ENCODE results near the gene TMEM59L.
A peak's percentile ranks its signal among the peaks of the same experiment; 100 is the strongest.

The TMEM59L gene

GRCh38 chr19:18612772-18613588, at the start of gene TMEM59L:
TMEM59L (plus strand) TSS chr19:18612870; CDS start chr19:18612959, 89 bp downstream.
- Mint-ChIP-seq H3K27me3 (peaks cover 84 to 94% of the 10 kb centered on the region in 2 donors), H3K4me3 (peak within 1 kb of the TSS; percentile 78 to 82), H3K4me1 (peaks cover 19 to 30% of the 10 kb centered on the region in 2 donors), H3K27ac (peak within 1 kb of the TSS; percentile 72), H3K36me3 (no peaks in the 10 kb centered on the region), H3K9me3 (no peaks in the 10 kb centered on the region)
- no peak for DNase-seq
- peak; percentile 36 to 49 for ATAC-seq (replicated peaks)

- Mint-ChIP-seq H3K4me3 (no peak overlapping the region), H3K27me3 (no peaks in the 10 kb centered on the region), H3K27ac (no peak overlapping the region), H3K9me3 (no peaks in the 10 kb centered on the region), H3K4me1 (peaks cover 3 to 7% of the 10 kb centered on the region in 2 donors), H3K36me3 (peaks cover 59 to 61% of the 10 kb centered on the region in 2 donors)
- no peak for DNase-seq
- ATAC-seq (replicated peaks) = no peak
Observed at GRCh38 chr19:18566953-18567352, 45.7 kb upstream of the TMEM59L start.

- Mint-ChIP-seq H3K27ac (no peak overlapping the region), H3K4me1 (peaks cover 11 to 19% of the 10 kb centered on the region in 2 donors), H3K4me3 (no peak overlapping the region), H3K36me3 (peaks cover 65 to 68% of the 10 kb centered on the region in 2 donors), H3K9me3 (no peaks in the 10 kb centered on the region), H3K27me3 (no peaks in the 10 kb centered on the region)
- DNase-seq = no peak
- ATAC-seq (replicated peaks) = no peak
Observed at GRCh38 chr19:18568367-18568766, 44.3 kb upstream of the TMEM59L start.

GRCh38 chr19:18571564-18572344, 40.9 kb upstream of the TMEM59L start, which contains the start of gene UBA52:
UBA52 (plus strand) TSS chr19:18571857; CDS start chr19:18573301, 1,444 bp downstream.
- no peaks in the 10 kb centered on the region for H3K9me3 Mint-ChIP-seq
- ATAC-seq (replicated peaks) = peak; percentile 96
- peaks cover 60 to 69% of the 10 kb centered on the region in 2 donors for H3K36me3 Mint-ChIP-seq
- H3K27ac Mint-ChIP-seq = peak within 1 kb of the TSS; percentile 99
- peak within 1 kb of the TSS; percentile 93 to 95 for H3K4me3 Mint-ChIP-seq
- peak; percentile 99 for DNase-seq
- H3K4me1 Mint-ChIP-seq = peaks cover 22 to 36% of the 10 kb centered on the region in 2 donors
- no peaks in the 10 kb centered on the region for H3K27me3 Mint-ChIP-seq

GRCh38 chr19:18574691-18575291, 37.9 kb upstream of the TMEM59L start:
- no peak overlapping the region for H3K27ac Mint-ChIP-seq
- DNase-seq = no peak
- no peaks in the 10 kb centered on the region for H3K9me3 Mint-ChIP-seq
- no peak for ATAC-seq (replicated peaks)
- H3K27me3 Mint-ChIP-seq = no peaks in the 10 kb centered on the region
- peaks cover 22 to 36% of the 10 kb centered on the region in 2 donors for H3K4me1 Mint-ChIP-seq
- H3K4me3 Mint-ChIP-seq = no peak overlapping the region
- H3K36me3 Mint-ChIP-seq = peaks cover 43 to 61% of the 10 kb centered on the region in 2 donors

GRCh38 chr19:18576383-18576782, 36.3 kb upstream of the TMEM59L start:
- no peak for DNase-seq
- Mint-ChIP-seq H3K27ac (peak overlapping the region; percentile 4), H3K27me3 (no peaks in the 10 kb centered on the region), H3K9me3 (no peaks in the 10 kb centered on the region), H3K36me3 (peaks cover 40 to 59% of the 10 kb centered on the region in 2 donors), H3K4me3 (no peak overlapping the region), H3K4me1 (peaks cover 20 to 33% of the 10 kb centered on the region in 2 donors)
- ATAC-seq (replicated peaks) = no peak

- no peak overlapping the region for H3K4me3 Mint-ChIP-seq
Observed at GRCh38 chr19:18577365-18577914, 35.2 kb upstream of the TMEM59L start.

GRCh38 chr19:18580311-18580710, 32.4 kb upstream of the TMEM59L start:
- H3K27me3 Mint-ChIP-seq = no peaks in the 10 kb centered on the region
- no peak overlapping the region for H3K27ac Mint-ChIP-seq
- H3K4me1 Mint-ChIP-seq = peaks cover 1 to 2% of the 10 kb centered on the region in 2 donors
- ATAC-seq (replicated peaks) (no peak), DNase-seq (no peak)
- H3K36me3 Mint-ChIP-seq = peaks cover 11 to 23% of the 10 kb centered on the region in 2 donors
- H3K4me3 Mint-ChIP-seq = no peak overlapping the region
- H3K9me3 Mint-ChIP-seq = no peaks in the 10 kb centered on the region

More at GRCh38 chr19:18577365-18577914, 35.2 kb upstream of the TMEM59L start:
- DNase-seq (no peak), ATAC-seq (replicated peaks) (no peak)
- peak overlapping the region; percentile 51 for H3K27ac Mint-ChIP-seq
- H3K9me3 Mint-ChIP-seq = no peaks in the 10 kb centered on the region
- peaks cover 33 to 48% of the 10 kb centered on the region in 2 donors for H3K36me3 Mint-ChIP-seq
- peaks cover 18 to 27% of the 10 kb centered on the region in 2 donors for H3K4me1 Mint-ChIP-seq
- no peaks in the 10 kb centered on the region for H3K27me3 Mint-ChIP-seq

- Mint-ChIP-seq H3K36me3 (peaks cover 10 to 15% of the 10 kb centered on the region in 2 donors), H3K27ac (no peak overlapping the region), H3K4me1 (peaks cover 33 to 45% of the 10 kb centered on the region in 2 donors), H3K4me3 (no peak overlapping the region), H3K9me3 (no peaks in the 10 kb centered on the region), H3K27me3 (no peaks in the 10 kb centered on the region)
- DNase-seq (no peak), ATAC-seq (replicated peaks) (peak; percentile 29 to 36)
Observed at GRCh38 chr19:18586306-18586705, 26.4 kb upstream of the TMEM59L start.

- H3K27ac Mint-ChIP-seq = peak overlapping the region; percentile 96
- H3K27me3 Mint-ChIP-seq = no peaks in the 10 kb centered on the region
- no peaks in the 10 kb centered on the region for H3K9me3 Mint-ChIP-seq
- ATAC-seq (replicated peaks) (no peak), DNase-seq (no peak)
- peaks cover 14 to 19% of the 10 kb centered on the region in 2 donors for H3K36me3 Mint-ChIP-seq
- peak overlapping the region; percentile 87 to 90 for H3K4me3 Mint-ChIP-seq
- H3K4me1 Mint-ChIP-seq = peaks cover 33 to 45% of the 10 kb centered on the region in 2 donors
Observed at GRCh38 chr19:18587561-18587960, 25.1 kb upstream of the TMEM59L start.

GRCh38 chr19:18587962-18588610, 24.6 kb upstream of the TMEM59L start:
- Mint-ChIP-seq H3K27me3 (no peaks in the 10 kb centered on the region), H3K27ac (peak overlapping the region; percentile 96), H3K9me3 (no peaks in the 10 kb centered on the region)

GRCh38 chr19:18588611-18589379, 23.9 kb upstream of the TMEM59L start, which contains the start of gene REX1BD:
REX1BD (plus strand) TSS chr19:18588798; CDS start chr19:18588802, 4 bp downstream.
- Mint-ChIP-seq H3K4me3 (peak within 1 kb of the TSS; percentile 87 to 90), H3K4me1 (peaks cover 37 to 53% of the 10 kb centered on the region in 2 donors), H3K27ac (peak within 1 kb of the TSS; percentile 96), H3K27me3 (no peaks in the 10 kb centered on the region), H3K9me3 (no peaks in the 10 kb centered on the region), H3K36me3 (peaks cover 14 to 19% of the 10 kb centered on the region in 2 donors)
- ATAC-seq (replicated peaks) = peak; percentile 87 to 89
- DNase-seq = peak; percentile 85

More at GRCh38 chr19:18587962-18588610, 24.6 kb upstream of the TMEM59L start:
- DNase-seq (no peak), ATAC-seq (replicated peaks) (no peak)
- Mint-ChIP-seq H3K36me3 (peaks cover 14 to 19% of the 10 kb centered on the region in 2 donors), H3K4me3 (peak overlapping the region; percentile 87 to 90), H3K4me1 (peaks cover 33 to 46% of the 10 kb centered on the region in 2 donors)

Data from stimulated activated naive B cell treated with anti-CD40 and anti-IgM and Interleukin-4, amounts not matched to agents 10 μg/mL and 1 μg/mL and 100 μg/mL, for 72 hours (primary cell).